G401 (cell line): ENCODE measurements around the gene P2RY6. TPM values are rescaled to one million over a fixed set of nuclear protein-coding genes. Genes with fewer than 3 reads are reported as not detected.
"Not testable (repeated sequence)": the region's sequence is repeated elsewhere in the genome, so short reads cannot be mapped to it uniquely, and the experiment has no call there.

Source experiments
- DNase-seq: peaks from one replicate; pipeline ENCODE4 v3.0.0-alpha.2; 2015; ENCODE audit warnings: low spot score
- in situ Hi-C: cut with HindIII; loops from 2 replicates; pipeline ENCODE4 v1.10.0; 2016; ENCODE audit warnings: low sequenced_read_pairs, mixed read lengths
- total RNA-seq: library from RNA; depleted of rRNA; stranded (reverse); fragments of >200 nt; shearing (Covaris generic); gene quantifications from 2 replicates; pipeline ENCODE4 v1.2.3, GENCODE V29; 2014

P2RY6 gene
- total RNA-seq, 1 experiment from 2014 or later: not detected

DNA sequence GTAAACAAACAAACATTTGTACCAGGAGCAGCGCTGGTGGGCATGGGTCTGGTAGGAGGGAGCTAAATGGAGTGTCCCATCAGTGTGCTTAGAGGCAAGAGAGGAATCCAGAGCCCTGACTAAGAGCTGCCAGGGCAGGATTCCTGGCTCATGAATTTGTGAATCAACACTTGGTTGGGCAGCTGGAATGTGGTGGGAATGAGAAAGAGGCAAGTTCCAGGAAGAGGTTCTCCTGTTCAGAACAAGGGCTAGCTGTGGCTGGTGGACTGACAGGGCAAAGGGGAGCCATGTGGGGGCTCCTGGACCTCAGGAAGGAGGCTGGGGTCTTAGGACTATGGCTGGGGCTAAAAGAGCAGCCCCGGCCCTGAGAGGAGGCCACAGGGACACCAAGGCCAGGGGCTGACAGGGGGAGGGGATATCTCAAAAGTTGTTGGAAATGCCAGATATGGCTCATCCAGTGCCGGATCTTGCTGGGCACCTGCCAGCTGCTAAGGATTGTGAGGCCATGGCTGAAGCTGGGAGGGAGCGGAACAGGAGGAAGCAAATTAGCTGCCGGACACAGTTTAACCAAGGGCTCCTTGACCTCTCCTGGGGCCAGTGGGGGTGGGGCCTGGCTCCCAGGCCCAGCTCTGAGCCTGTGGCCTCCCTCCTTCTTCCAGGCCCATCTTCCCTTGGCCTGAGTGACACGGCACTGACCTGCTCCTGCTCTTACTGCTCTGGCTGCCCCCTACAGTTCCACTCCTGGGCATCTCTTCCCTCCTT is 14.6 kb upstream of the P2RY6 start:
- in situ Hi-C loops: no loop called here
- DNase-seq: no peak

GRCh38 chr11:73258104-73259035 is 13.8 kb upstream of the P2RY6 start:
- in situ Hi-C loops: no loop called here
- DNase-seq: no peak

DNA sequence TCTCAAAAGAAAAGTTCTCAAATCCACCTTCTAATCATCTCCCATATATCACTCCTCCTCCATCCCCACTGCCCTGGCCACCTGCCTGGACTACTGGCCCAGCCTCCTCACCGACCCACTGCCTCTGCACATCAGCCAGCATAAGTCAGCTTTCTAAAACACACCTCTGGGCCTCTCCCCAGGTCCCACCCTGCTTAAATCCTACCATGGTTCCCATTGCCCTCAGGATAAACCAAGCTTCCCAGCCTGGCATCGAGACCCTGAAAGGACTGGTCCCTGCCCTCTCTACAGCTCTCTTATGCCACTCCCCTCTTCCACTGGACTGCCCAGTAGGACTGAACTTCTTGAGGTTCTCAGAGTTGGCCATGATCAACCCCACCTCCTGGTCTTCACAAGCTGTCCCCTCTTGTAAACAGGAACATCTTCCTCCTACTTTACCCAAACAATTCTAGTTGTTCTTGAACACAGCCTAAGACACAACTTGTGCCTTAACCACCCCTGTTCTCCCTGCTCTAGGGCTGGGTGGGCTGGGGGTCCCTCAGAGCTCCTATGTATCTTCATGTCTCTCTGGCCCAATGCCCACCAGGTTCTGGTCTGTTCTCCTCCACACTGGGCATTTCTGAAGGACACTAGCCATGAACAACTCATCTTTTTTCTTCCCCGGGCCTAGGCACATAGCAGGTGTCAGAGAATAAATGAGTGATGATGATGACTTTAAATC is 12.6 kb upstream of the P2RY6 start:
- DNase-seq: no peak
- in situ Hi-C loops: no loop called here

DNA sequence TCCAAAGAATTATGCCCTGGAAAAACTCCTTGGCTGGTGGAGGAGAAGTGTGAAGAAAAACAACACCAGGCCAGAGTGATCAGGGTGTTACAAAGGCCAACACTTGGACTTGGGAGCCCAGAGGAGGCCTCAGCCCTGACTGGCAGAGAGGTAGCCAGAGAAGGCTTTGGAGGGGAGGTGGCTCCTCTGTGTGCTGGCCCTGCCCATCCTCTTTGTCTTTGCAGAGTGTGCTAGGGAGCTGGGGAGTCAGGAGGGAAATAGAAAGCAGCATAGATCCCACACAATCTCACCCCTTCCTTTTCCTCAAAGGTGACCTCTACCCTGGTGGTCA is 12.0 kb upstream of the P2RY6 start:
- DNase-seq: no peak
- in situ Hi-C loops: no loop called here

DNA sequence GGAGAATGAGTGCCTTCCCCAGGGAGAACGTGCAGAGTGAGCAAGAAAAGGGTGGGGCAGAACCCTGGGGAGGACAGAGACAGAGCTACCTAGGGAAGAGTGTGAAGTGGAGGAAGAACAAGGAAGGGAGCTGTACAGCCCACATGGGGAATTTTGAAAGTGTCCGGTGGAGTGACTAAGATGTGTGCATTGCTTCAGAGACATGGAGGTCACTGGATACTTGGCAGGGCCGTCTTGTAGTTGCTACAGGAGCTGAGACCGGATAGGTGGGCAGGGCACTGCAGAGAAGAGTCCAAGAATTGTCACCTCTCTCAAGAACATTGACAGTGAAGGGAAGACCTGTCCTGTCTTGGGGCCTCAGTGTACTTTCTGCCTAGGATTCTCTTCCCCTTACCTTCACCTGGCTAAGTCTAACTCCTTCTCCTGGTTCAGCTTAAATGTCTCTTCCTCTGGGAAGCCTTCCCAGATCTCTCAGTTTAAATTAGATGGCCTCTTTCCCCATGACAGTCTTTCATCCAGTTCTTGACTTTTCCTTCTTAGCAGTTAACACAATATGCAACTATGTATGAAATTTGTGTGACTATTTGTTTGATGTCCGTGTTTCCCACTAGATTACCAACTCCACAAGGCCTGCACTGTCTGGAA is 9.2 kb upstream of the P2RY6 start:
- DNase-seq: no peak

GRCh38 chr11:73263640-73264039 is 8.5 kb upstream of the P2RY6 start:
- DNase-seq: no peak
- in situ Hi-C loops: no loop called here

More for the DNA sequence above, 9.2 kb upstream of the P2RY6 start:
- in situ Hi-C loops: no loop called here

DNA sequence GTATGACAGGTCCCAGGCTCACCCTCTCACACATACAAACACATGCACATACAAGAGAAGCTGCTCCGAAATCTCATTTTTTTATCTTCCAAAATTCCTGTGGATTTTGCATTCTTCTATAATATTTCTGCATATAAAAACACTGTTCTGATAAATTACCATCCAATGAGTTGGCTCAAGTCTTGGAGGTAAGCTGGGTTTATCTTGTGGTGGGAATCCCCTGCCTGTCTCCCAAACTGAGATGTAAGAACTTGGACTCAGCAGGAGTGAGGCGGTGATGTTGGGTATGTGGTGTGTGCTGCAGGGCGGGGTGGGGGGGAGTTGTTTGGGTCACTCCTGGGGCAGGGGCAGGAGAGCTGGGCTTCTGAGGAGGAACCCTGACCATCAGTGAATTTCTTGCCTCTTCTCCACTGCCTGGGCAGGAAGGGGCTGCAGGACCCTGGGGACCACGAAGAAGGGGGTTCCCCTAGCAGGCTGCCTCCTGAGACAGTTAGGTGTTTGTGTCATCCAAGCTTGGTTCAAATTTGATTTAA is 6.8 kb upstream of the P2RY6 start:
- no peak for DNase-seq
- in situ Hi-C loops: no loop called here

DNA sequence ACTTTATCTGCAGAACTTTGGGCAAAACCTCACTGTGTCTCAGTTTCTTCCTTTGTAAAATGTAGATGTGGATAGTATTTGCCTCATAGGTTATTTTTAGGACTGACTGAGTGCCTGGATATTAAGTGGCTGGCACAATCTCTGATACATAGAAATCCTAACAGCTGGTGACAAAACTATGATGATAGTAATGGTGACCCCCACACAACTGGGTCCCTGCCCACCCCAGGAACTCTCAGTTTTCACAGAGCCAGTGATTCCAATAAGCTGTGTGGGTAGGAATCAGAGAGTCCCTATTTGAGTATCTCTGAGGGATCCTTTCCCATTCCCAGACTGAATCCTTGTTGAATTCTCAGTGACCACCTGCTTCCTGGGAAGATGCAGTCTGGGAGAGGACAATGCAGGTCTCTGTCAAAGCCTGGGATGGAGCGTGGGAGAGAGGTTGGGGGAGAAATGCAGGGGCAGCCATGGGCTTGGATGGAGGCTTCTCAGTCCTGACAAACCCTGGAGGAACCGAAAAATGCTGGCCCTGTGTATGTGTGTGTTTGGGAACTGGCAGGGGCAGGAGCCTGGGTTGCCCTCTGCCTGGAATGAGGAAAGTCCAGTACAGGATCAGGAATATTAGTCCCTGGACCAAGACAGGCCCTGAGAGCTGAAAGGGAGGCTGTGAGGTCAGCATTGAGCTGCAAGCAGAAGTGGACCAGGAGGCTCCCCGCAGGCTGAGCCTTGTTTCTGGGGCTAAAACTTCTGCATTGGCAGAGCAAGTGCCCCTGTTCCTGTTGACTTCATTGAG is 6.1 kb upstream of the P2RY6 start:
- in situ Hi-C loops: no loop called here
- DNase-seq: no peak

DNA sequence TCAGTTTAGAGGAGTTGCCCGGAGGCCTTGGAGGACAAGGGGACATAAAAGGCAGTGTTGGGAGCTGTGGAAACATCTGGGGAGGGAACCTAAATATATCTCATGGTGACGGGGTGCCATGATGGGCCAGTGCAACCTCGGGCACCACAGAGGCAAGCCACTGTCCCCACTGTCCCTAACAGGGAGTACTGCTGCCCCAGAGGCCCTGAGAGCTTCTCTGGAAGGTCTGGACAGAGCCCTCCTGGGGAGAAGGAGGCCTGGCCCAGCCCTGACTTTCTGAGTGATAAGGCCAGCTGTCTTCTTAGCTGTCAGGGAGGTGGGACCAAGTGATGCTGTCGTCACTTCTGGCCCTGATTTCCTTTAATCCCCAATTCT is 5.5 kb upstream of the P2RY6 start:
- no peak for DNase-seq
- in situ Hi-C loops: no loop called here

- no peak for DNase-seq
- in situ Hi-C loops: no loop called here
These were observed 4.9 kb upstream of the P2RY6 start for GRCh38 chr11:73267122-73267846.

DNA sequence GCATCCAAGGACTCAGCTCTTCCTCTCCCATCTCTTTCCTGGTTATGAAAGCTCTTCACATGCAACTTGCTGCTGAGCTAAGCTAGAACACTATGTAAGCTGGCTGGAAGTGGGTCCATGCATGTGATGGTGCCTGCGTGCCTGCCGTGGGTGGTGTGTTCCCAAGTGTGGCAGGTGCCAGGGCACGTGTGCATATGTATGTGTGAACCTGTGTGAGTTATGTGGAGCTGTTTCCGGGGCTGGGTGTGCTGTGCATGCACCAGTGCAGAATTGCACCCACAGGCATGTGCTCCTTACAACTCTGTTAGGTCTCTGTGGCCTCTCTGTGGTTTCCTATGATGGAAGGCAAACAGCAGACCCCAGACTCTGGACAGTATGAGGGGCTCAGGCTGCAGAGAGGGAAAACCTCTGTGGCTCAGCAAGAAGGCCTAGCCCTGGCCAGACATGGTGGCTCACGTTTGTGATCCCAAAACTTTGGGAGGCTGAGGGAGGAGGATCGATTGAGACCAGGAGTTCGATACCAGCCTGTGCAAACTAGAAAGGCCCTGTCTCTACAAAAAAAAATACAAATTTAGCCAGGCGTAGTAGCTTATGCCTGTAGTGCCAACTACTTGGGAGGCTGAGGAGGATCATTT is 4.1 kb upstream of the P2RY6 start:
- in situ Hi-C loops: no loop called here
- no peak for DNase-seq

- in situ Hi-C loops: no loop called here
- DNase-seq: no peak
These were observed 3.4 kb upstream of the P2RY6 start for GRCh38 chr11:73268671-73269271.

DNA sequence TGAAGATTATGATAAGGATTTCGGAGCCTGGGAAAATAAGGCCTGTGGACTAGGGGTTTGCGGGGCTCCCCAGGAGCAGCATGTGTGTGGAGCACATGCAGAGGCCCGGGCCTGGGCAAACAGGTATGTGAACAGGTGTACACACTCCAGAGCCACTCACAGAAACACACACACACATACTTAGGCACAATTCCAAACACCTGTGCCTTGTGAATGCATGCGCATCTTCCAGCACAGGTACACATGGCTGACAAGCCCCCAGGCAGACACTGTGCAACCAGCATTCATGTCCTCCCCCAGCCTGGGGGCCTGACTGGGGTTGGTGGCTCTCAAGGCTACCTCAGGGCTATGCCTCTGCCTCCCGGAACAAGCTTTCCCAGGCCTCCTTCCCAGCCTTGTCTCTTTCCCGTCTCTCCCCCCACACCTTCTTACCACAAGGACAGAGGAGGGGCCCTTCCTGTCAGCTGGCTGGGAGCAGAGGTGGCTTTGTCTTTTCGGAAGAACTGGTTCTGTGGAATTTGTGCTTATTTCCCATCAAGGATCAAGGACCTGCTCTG is 2.6 kb upstream of the P2RY6 start:
- no peak for DNase-seq
- in situ Hi-C loops: no loop called here

GRCh38 chr11:73270016-73270854 is 1.9 kb upstream of the P2RY6 start:
- in situ Hi-C loops: no loop called here
- DNase-seq: no peak

- DNase-seq: no peak
- in situ Hi-C loops: no loop called here
These were observed 1.2 kb upstream of the P2RY6 start for GRCh38 chr11:73270855-73271477.

DNA sequence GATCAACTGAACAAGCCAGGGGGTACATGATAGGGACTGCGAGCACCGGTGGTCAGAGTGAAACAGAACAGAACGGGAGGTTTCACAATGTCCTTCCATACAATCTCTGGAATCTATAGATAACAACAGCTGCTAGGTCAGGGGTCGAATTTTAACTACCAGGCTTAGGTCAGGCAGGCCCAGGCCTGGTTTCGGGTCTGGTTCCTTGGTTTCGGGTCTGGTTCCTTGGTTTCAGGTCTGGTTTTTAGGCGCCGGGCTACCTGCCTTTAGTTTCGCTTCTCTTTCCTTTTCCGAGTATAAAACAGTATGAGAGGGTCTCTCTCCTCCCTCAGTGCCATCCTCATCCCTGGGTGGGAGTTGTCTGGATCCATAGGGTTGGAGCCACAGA is 666 bp upstream of the P2RY6 start:
- DNase-seq, in situ Hi-C loops: not testable (repeated sequence)
